Loucy (cell line): ENCODE results near the gene SEM1.
"Not testable (repeated sequence)": the region's sequence is repeated elsewhere in the genome, so short reads cannot be mapped to it uniquely, and the experiment has no call there.

Experiments used
- CTCF ChIP-seq: fragments of 200-600 bp; sonication (generic); conservative IDR thresholded peaks from 2 replicates; pipeline ENCODE4 v1.5.1; 2014; ENCODE audit warnings: mild to moderate bottlenecking, antibody characterized with exemption, low read length
- EZH2phosphoT487 ChIP-seq: fragments of 200-600 bp; IDR thresholded peaks from 2 replicates; pipeline ENCODE4 v1.6.1; 2018; ENCODE audit warnings: antibody characterized with exemption, mild to moderate bottlenecking, moderate library complexity, borderline replicate concordance

DNA sequence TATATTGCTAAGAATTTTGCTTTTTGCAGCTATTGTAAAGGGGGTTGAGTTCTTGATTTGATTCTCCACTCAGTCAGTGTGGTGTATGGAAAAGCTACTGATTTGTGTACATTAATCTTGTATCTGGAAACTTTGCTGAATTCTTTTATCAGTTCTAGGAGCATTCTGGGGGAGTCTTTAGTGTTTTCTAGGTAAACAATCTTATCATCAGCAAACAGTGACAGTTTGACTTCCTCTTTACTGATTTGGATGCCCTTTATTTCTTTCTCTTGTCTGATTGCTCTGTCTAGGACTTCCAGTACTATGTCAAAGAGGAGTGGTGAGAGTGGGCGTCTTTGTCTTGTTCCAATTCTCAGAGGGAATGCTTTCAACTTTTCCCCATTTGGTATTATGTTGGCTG is 48.2 kb upstream of the SEM1 start:
- TF ChIP-seq CTCF, EZH2phosphoT487: not testable (repeated sequence)
